A549 (cell line): ENCODE data around the gene WASF3.

Experiments used
- ESRRA ChIP-seq: fragments of 150-350 bp; IDR thresholded peaks from 2 replicates; pipeline ENCODE4 v1.6.1; 2014; ENCODE audit warnings: mild to moderate bottlenecking, low read length, borderline replicate concordance
- POLR2A ChIP-seq: IDR thresholded peaks from 2 replicates; pipeline ENCODE4 v1.6.1; 2012; ENCODE audit warnings: mild to moderate bottlenecking, low read length
- TF ChIP-seq, protein P1 (sequence below): fragments of >200 bp; sonication (Bioruptor Twin); formaldehyde crosslinking; IDR thresholded peaks from 3 replicates; pipeline ENCODE4 v1.6.1; 2016
- TF ChIP-seq, protein P2 (sequence below): fragments of >200 bp; sonication (Bioruptor Twin); formaldehyde crosslinking; IDR thresholded peaks from 3 replicates; pipeline ENCODE4 v1.5.1; 2016
- TF ChIP-seq, protein P3 (sequence below): fragments of 250-450 bp; sonication (Bioruptor Pico); IDR thresholded peaks from 2 replicates; pipeline ENCODE4 v1.5.0; 2020; ENCODE audit warnings: low read depth, mild to moderate bottlenecking, moderate library complexity

DNA sequence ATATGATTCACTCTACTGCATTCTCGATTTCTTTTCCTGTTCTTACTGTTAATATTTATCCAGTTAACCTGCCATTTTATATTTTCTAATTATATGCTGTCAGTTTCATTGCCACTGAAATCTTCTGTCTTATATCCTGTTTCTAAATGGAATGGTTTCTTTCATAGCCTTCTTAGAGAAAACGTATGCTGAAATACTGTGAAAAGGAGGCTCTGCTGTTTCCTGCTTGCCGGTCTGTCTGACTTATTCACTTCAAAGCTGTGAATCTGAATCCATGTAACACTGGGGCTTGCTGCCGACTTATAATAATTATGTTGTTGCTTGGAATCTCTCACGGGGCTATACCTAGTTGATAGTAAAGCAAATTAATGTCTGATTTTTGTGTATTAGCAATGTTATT is 123.1 kb downstream of the WASF3 start:
- TF ChIP-seq, protein P1, sequence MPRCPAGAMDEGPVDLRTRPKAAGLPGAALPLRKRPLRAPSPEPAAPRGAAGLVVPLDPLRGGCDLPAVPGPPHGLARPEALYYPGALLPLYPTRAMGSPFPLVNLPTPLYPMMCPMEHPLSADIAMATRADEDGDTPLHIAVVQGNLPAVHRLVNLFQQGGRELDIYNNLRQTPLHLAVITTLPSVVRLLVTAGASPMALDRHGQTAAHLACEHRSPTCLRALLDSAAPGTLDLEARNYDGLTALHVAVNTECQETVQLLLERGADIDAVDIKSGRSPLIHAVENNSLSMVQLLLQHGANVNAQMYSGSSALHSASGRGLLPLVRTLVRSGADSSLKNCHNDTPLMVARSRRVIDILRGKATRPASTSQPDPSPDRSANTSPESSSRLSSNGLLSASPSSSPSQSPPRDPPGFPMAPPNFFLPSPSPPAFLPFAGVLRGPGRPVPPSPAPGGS, result no peak
- TF ChIP-seq POLR2A (no peak), ESRRA (no peak)
- TF ChIP-seq, protein P2, sequence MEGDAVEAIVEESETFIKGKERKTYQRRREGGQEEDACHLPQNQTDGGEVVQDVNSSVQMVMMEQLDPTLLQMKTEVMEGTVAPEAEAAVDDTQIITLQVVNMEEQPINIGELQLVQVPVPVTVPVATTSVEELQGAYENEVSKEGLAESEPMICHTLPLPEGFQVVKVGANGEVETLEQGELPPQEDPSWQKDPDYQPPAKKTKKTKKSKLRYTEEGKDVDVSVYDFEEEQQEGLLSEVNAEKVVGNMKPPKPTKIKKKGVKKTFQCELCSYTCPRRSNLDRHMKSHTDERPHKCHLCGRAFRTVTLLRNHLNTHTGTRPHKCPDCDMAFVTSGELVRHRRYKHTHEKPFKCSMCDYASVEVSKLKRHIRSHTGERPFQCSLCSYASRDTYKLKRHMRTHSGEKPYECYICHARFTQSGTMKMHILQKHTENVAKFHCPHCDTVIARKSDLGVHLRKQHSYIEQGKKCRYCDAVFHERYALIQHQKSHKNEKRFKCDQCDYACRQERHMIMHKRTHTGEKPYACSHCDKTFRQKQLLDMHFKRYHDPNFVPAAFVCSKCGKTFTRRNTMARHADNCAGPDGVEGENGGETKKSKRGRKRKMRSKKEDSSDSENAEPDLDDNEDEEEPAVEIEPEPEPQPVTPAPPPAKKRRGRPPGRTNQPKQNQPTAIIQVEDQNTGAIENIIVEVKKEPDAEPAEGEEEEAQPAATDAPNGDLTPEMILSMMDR, result no peak
- TF ChIP-seq, protein P3, sequence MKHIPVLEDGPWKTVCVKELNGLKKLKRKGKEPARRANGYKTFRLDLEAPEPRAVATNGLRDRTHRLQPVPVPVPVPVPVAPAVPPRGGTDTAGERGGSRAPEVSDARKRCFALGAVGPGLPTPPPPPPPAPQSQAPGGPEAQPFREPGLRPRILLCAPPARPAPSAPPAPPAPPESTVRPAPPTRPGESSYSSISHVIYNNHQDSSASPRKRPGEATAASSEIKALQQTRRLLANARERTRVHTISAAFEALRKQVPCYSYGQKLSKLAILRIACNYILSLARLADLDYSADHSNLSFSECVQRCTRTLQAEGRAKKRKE (CRISPR knock-in tag), result no peak
